ENCODE data around the gene ELFN2.

DNA sequence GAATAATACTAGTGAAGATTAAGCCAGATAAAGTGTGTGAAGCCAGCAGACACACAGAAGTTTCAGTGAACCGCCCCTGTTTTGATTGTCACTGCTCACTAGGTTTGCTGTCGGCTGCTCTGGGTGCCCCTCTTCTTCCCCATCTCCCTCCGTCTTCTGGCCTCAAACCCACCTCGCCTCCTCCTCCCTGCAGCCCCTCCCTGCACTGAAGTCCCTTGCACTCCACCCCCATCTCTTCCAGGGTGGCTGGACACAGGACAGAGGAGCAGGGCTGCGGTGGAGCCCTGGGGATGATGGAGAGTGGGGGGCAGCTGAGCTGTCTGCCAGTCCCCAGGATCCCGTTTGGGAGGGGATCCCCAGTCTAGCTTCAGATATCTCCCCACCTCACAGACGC, 91.5 kb downstream of the ELFN2 start:
- TF ChIP-seq POLR2A (IDR thresholded peaks at IDR 0.05) = no peak
- TF ChIP-seq, protein P1, sequence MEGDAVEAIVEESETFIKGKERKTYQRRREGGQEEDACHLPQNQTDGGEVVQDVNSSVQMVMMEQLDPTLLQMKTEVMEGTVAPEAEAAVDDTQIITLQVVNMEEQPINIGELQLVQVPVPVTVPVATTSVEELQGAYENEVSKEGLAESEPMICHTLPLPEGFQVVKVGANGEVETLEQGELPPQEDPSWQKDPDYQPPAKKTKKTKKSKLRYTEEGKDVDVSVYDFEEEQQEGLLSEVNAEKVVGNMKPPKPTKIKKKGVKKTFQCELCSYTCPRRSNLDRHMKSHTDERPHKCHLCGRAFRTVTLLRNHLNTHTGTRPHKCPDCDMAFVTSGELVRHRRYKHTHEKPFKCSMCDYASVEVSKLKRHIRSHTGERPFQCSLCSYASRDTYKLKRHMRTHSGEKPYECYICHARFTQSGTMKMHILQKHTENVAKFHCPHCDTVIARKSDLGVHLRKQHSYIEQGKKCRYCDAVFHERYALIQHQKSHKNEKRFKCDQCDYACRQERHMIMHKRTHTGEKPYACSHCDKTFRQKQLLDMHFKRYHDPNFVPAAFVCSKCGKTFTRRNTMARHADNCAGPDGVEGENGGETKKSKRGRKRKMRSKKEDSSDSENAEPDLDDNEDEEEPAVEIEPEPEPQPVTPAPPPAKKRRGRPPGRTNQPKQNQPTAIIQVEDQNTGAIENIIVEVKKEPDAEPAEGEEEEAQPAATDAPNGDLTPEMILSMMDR (IDR thresholded peaks at IDR 0.05) = no peak

All from right lobe of liver (tissue), 4 donors.